Coronary artery (tissue), 2 donors: ENCODE data around the gene PPM1G.
A peak's percentile ranks its signal among the peaks of the same experiment; 100 is the strongest.

Experiments used
- DNase-seq: peaks from one replicate; pipeline ENCODE4 v3.0.0-alpha.2; 2017; ENCODE audit warnings: low spot score
- H3K27ac ChIP-seq, 2 donors: fragments of 200-600 bp; sonication (generic); one replicate each; pipeline ENCODE4 v1.5.1; 2016 to 2019
- H3K4me3 ChIP-seq: fragments of 200-600 bp; sonication (generic); 2 replicates; pipeline ENCODE4 v1.5.1; 2016; ENCODE audit warnings: mild to moderate bottlenecking, moderate library complexity
- CTCF ChIP-seq: fragments of 200-600 bp; sonication (generic); IDR thresholded peaks from one replicate; pipeline ENCODE4 v1.5.1; 2019; ENCODE audit warnings: antibody characterized with exemption

Gene PPM1G

DNA sequence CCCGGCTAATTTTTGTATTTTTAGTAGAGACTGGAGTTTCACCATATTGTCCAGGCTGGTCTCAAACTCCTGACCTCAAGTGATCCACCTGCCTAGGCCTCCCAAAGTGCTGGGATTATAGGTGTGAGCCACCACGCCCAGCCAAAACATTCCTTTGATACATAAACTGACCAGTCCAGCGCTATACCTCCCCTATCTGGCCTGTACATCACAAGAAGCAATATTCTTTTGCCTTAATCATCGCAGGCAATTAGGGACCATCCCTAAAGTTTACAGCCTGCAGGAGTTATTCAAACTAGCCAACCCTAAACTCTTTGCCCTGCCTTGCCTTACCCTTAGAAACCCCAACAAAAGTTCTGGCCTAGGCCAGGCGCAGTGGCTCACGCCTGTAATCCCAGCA, 6.8 kb upstream of the PPM1G start:
- DNase-seq: no peak
- H3K4me3 ChIP-seq: no peak overlapping the region
- H3K27ac ChIP-seq: no peak overlapping the region
- TF ChIP-seq CTCF: no peak

DNA sequence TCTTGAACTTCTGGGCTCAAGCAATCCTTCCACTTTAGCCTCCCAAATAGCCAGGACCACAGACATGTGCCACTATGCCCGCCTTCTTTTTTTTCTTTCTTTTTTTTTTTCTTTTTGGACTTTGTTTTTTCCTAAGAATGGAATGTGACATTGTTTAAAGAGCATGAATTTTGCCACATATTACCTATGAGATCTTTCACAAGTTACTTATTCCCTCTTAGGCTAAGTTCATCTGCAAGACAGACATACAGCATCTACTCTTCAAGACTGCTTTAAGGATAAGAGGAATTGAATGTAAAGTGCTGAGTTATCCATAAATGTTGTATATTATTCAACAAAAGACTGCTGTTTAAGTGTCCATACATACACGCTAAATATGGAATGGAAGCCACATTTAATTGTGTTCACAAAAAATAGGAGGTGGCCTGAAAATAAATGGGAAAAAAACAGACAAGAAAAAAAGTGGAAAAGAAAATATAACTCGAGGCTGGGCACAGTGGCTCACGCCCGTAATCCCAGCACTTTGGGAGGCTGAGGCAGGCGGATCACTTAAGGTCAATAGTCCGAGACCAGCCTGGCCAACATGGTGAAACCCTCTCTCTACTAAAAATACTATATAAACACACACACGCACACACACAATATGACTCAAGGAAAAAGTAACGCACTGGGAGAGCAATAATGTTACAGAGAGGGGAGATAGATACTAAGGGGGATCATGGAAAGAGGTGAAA, 3.2 kb upstream of the PPM1G start:
- Histone ChIP-seq H3K4me3 (no peak overlapping the region), H3K27ac (no peak overlapping the region)
- no peak for TF ChIP-seq CTCF
- no peak for DNase-seq

- TF ChIP-seq CTCF: no peak
- no peak for DNase-seq
- peak overlapping the region; percentile 90 for H3K4me3 ChIP-seq
- H3K27ac ChIP-seq: peak overlapping the region; percentile 30 to 86
Observed at GRCh38 chr2:27408601-27409320, 630 bp downstream of the PPM1G start.

- H3K27ac ChIP-seq: no peak overlapping the region
- no peak for DNase-seq
- peak; percentile 18 for TF ChIP-seq CTCF
- H3K4me3 ChIP-seq: peak overlapping the region; percentile 90
Observed at GRCh38 chr2:27407798-27408491, 1.4 kb downstream of the PPM1G start.

DNA sequence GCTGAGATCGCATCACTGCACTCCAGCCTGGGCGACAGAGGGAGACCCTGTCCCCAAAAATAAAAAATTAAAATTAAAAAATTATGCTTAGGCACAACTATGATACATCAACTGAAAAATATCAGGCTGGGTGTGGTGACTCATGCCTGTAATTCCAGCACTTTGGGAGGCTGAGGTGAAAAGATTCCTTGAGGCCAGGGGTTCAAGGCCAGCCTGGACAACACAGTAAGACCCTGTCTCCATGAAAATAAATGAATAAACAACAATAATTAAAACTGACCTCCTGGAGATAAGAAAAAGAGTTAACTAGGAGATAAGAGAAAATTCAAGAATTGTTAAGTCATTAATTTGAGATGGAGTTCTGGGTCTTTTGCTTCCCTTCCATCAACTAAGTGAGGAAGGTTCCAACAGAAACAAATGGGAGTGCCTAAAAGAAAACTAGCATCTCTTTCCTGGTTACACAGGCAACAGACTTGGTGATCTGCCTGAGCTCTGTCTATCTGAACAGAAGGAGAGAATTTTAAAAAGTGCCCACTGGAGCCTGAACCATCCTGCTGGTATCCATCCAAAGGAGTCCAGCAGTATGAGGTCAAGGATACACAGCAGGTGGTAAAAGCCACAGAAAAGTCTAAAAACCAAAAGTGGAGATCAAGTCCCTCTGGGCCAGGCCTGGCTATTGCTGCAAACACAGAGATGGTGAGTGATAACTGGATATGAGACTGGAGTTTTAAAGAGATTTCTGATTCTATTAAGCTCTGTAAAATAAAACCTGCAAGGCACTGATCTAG, 8.8 kb downstream of the PPM1G start:
- Histone ChIP-seq H3K4me3 (no peak overlapping the region), H3K27ac (no peak overlapping the region)
- DNase-seq: no peak
- TF ChIP-seq CTCF: no peak

DNA sequence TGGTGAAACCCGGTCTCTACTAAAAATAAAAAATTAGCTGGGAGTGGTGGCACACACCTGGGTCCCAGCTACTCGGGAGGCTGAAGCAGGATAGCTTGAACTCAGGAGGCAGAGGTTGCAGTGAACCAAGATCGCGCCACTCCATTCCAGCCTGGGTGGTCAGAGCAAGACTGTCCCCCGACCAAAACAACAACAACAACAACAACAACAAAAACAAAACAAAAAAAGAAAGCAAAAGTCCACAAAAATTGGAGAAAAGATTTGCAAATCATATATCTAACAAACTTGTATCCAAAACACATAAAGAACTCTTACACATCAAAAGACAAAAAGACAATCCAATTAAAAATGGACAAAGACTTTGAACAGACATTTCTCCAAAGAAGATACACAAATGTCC, 10.4 kb downstream of the PPM1G start:
- no peak for DNase-seq
- no peak overlapping the region for H3K27ac ChIP-seq
- no peak for TF ChIP-seq CTCF
- no peak overlapping the region for H3K4me3 ChIP-seq
